Hepatocyte (in vitro differentiated cells): ENCODE data around the gene GMEB2.

Experiments used
- EZH2 ChIP-seq: fragments of 200-600 bp; sonication (generic); IDR thresholded peaks from 2 replicates; pipeline ENCODE4 v1.6.1; 2016; ENCODE audit warnings: antibody characterized with exemption, mild to moderate bottlenecking, borderline replicate concordance
- EZH2phosphoT487 ChIP-seq: fragments of 200-600 bp; sonication (generic); IDR thresholded peaks from one replicate; pipeline ENCODE4 v1.6.1; 2018; ENCODE audit warnings: antibody characterized with exemption, mild to moderate bottlenecking, low read depth, moderate library complexity; ENCODE audit not compliant: unreplicated experiment, severe bottlenecking
- TF ChIP-seq, protein P1 (sequence below): fragments of 200-600 bp; sonication (generic); IDR thresholded peaks from 2 replicates; pipeline ENCODE4 v1.5.1; 2016; ENCODE audit warnings: antibody characterized with exemption, mild to moderate bottlenecking; ENCODE audit not compliant: poor library complexity

DNA sequence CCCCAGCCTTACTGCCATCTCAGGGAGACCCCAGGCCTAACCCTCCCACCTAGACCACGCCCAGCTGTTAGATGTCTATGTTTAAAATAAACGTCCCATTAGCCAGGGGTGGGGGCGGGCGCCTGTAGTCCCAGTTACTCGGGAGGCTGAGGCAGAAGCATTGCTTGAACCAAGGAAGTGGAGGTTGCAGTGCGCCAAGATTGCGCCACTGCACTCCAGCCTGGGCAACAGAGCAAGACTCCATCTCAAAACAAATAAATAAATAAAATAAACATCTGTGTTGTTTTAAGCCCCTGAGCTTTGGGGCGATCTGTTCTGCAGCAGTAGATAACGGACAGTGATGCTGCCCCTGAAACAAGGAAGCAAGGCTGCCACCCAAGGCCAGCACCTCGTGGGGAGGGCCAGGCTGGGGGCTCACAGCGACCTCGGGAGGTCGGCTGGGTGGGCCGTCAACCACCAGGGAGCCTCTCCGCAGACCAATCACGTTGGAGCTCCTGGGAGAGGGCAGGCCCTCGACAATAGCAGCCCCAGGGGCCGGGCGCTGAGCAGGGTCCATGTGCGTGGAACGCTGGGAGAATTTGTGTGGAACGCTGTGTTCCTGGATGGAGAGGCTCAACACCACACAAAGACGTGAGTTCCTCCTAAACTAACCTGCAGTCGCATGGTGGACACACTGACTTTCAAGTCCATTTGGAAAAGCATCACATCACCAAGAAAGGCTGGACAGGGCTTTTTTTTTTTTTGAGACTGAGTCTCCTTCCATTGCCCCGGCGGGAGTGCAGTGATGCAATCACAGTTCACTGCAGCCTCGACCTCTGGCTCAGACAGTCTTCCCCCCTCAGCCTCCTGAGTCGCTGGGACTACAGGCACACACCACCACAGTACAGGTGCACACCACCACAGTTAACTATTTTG, 51.8 kb downstream of the GMEB2 start:
- TF ChIP-seq, protein P1, sequence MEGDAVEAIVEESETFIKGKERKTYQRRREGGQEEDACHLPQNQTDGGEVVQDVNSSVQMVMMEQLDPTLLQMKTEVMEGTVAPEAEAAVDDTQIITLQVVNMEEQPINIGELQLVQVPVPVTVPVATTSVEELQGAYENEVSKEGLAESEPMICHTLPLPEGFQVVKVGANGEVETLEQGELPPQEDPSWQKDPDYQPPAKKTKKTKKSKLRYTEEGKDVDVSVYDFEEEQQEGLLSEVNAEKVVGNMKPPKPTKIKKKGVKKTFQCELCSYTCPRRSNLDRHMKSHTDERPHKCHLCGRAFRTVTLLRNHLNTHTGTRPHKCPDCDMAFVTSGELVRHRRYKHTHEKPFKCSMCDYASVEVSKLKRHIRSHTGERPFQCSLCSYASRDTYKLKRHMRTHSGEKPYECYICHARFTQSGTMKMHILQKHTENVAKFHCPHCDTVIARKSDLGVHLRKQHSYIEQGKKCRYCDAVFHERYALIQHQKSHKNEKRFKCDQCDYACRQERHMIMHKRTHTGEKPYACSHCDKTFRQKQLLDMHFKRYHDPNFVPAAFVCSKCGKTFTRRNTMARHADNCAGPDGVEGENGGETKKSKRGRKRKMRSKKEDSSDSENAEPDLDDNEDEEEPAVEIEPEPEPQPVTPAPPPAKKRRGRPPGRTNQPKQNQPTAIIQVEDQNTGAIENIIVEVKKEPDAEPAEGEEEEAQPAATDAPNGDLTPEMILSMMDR = no peak
- TF ChIP-seq EZH2 (no peak), EZH2phosphoT487 (no peak)
